Measurements from ENCODE around the gene ZNF154.
A peak's percentile ranks its signal among the peaks of the same experiment; 100 is the strongest.
"Not testable (repeated sequence)": the region's sequence is repeated elsewhere in the genome, so short reads cannot be mapped to it uniquely, and the experiment has no call there.

Gene ZNF154

GRCh38 chr19:57708641-57709361 lies at the start of gene ZNF154:
ZNF154 (minus strand) TSS chr19:57709204; CDS start chr19:57708971, 233 bp downstream.
- DNase-seq, result no peak

DNA sequence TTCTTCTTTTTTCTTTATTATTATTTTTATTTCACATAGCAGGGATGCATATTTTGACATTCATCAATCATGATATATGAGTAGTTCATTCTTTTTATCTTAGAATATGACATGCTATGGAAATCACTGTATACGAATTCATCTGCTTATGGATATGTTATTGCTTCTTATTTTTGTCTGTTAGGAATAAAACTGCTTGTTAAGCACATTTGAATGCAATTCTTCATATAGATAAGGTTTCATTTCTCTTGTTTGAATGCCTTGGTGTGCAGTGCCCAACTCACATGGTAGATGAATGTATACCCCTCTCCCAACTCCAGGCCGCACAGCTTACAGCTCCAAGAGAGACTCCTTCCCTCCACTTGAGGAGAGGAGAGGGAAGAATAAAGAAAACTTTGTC lies 48.9 kb upstream of the ZNF154 start:
- no peak for DNase-seq

GRCh38 chr19:57755031-57755430 lies 46.0 kb upstream of the ZNF154 start:
- no peak for DNase-seq

- no peak for DNase-seq
These were observed 45.2 kb upstream of the ZNF154 start for GRCh38 chr19:57754091-57754673.

GRCh38 chr19:57748029-57748428 lies 39.0 kb upstream of the ZNF154 start:
- DNase-seq, result no peak

DNA sequence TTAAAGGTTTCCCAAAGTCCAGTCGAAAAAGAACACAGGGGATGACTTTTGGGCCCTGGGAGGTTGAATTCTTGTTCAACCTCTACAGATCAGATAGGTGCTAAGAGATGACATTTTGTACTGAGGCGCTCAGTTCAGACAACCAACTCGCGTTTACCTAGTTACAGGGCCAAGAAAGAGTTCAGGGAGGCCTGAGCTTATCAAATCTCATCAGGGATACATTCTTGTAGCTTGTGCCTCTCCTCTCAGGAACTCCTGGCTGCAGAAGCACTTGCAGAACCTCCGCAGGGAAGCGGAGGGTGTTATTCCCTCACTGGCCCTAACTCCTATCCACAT lies 38.4 kb upstream of the ZNF154 start:
- no peak for DNase-seq

DNA sequence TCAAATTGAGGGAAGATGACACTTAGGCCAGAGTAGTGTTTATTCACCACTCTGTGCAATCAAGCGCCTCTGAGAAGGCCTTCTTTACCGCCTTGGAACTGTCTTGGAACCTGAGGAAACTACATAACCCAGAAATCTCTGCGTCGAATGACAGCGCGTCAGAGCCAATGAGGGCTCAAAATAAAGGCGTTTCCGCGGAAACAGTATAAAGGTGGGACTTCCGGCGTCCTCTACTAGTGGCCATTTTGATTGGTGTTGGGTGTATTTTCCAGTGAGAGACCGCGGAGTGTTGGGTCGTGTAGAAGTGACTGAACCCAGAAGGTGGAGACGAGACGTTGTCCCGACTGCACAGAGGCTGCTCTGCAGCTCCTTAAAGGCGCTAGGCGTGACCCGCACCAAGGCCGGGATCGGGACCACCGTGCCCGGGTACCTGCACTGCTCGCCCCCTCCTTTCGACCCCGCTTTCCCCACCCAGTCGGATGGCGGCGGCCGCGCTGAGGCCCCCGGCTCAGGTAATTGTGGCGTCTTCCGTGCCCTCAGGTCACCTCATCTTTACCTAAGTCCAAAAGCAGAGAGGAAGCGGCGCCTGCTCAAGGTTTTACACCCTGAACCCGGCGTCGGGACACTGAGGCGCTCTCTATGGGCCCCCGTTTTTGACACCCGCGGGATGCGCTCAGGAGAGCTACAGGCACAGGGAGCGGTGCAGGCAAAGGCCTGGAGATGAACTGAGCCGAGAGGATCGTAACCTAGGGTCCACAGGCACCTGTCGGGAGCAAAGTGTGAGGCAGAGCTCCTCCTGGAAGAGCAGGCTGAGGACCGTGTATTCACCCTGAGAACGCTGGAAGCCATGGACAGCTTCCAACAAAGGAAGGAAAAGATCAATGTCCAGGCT lies 37.8 kb upstream of the ZNF154 start, which contains the start of gene ZNF776:
Gene ZNF776, plus strand, starts transcription at position 236 of the 892 bp plus-strand sequence. Its CDS starts 244 bp downstream, at position 480.
- DNase-seq, result peak; percentile 90

DNA sequence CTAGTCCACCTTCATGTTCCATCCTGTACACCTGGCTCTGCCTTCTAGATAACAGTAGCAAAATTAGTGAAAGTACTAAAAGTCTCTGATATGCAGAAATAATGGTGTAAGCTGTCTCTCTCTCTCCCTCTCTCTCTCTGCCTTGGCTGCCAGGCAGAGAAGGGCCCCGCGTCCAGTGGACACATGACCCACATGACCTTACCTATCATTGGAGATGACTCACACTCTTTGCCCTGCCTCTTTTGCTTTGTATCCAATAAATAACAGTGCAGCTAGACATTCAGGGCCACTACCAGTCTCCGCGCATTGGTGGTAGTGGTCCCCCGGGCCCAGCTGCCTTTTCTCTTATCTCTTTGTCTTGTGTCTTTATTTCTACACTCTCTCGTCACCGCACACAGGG lies 29.8 kb upstream of the ZNF154 start:
- not testable (repeated sequence) for DNase-seq

- peak; percentile 45 for DNase-seq
These were observed 29.3 kb upstream of the ZNF154 start for GRCh38 chr19:57738320-57738719.

- no peak for DNase-seq
These were observed 11.9 kb upstream of the ZNF154 start for GRCh38 chr19:57720878-57721277.

GRCh38 chr19:57719901-57720519 lies 11.0 kb upstream of the ZNF154 start:
- no peak for DNase-seq

DNA sequence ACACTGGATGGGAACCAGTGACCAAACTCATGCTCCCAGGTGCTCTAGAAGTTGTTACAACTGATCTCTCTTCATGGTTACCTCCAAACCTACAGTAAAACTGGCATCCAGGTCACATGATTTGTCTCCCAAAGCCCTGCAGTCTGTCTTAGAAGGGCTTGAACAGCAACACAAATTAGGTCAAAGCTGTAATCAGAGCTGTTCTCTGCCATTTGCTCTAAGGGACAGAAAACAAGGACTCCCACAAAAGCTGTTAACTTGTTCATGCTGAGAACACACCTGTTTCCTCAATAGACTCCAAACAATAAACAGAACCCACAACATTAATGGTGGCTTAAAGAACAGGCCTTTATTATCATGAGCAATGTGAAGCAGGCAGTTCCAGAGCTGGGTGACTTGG lies 10.4 kb upstream of the ZNF154 start:
- DNase-seq, result no peak

DNA sequence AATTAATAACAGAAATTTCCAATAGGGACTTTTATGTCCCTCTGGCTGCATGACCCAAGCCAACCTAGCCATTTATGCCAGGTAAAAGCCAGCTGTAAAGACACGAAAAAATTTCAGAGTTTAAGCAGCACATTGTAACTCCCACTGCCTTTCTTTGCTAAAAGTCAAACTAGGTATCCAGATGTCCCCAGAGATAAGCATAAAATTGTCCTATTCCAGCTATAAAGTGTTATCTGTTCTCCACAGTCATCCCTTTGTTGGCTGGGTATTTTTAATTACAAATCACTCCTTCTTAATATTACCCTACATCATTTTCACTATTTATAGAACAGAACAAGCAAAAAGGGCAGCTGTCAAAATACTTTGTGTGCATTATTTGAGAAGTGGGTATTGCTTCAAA lies 3.2 kb upstream of the ZNF154 start:
- DNase-seq, result no peak

DNA sequence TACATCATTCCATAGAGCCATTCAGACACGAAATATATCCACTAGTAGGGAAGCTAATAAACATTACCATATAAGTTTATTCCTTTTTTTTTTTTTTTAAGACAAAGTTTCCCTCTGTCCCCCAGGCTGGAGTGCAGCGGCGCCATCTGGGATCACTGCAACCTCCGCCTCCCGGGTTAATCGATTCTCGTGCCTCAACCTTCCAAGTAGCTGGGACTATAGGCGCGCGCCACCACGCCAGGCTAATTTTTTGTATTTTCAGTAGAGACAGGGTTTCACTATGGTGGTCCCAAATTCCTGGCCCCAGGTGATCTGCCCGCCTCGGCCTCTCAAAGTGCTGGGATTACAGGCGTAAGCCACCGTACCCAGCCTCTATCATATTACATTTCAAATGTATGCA lies 612 bp upstream of the ZNF154 start:
- no peak for DNase-seq

DNA sequence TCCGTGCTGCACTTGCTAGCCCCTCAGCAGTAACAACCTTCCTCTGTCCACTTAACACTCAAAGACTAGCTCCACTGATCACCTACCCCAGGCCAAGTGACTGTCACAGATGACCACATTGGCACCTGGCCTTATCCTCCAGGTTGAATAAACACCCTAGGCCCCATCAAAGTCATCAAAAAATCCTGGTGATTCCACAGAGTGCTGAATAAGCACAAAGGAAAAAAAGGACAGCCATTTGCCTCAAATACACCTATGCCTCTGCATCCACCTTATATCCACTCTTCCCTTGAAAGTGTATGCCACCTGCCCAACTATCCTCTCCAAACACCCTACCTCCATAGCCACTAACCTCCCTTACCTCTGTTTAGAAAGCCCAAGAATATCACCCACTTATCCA lies 2.7 kb downstream of the ZNF154 start:
- DNase-seq, result no peak

- DNase-seq, result no peak
These were observed 7.4 kb downstream of the ZNF154 start for GRCh38 chr19:57701625-57702024.

DNA sequence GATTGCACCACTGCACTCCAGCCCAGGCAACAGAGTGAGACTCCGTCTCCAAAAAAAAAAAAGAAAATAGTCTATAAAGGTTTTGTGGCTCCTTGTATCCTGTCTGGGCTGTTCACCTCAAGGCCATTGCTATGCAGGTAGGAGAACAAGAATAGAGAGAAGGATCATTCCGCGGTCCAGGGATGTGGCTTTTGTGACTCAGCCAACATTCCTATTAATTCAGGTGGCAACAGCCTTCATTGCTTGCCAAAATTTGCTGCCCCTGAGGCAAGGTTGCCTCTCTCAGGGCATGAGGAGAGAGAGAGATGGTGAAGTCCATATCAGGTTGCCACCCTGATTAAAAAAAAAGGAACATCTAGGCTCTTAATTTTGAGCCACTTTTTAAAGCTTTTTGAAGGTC lies 19.3 kb downstream of the ZNF154 start:
- DNase-seq, result no peak

GRCh38 chr19:57688011-57688763 lies 20.8 kb downstream of the ZNF154 start:
- no peak for DNase-seq

DNA sequence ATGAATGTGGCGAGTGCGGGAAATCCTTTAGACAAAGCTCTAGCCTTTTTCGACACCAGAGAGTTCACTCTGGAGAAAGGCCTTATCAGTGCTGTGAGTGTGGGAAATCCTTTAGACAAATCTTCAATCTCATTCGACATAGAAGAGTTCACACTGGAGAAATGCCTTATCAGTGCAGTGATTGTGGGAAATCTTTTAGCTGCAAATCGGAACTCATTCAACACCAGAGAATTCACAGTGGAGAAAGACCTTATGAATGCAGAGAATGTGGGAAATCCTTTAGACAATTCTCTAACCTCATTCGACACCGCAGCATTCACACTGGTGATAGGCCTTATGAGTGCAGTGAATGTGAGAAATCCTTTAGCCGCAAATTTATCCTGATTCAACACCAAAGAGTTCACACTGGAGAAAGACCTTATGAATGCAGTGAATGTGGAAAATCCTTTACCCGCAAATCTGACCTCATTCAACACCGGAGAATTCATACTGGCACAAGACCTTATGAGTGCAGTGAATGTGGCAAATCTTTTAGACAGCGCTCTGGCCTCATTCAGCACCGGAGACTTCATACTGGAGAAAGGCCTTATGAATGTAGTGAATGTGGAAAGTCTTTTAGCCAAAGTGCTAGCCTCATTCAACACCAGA lies 21.5 kb downstream of the ZNF154 start:
- DNase-seq, result no peak

DNA sequence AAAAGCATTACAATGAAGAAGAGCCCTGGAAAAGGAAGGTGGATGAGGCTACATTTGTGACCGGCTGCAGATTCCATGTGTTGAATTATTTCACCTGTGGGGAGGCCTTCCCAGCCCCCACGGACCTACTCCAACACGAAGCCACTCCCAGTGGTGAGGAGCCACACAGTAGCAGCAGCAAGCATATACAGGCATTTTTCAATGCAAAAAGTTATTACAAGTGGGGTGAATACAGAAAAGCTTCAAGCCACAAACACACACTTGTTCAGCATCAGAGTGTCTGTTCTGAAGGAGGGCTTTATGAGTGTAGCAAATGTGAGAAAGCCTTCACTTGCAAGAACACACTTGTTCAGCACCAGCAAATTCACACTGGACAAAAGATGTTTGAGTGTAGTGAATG lies 22.3 kb downstream of the ZNF154 start:
- DNase-seq, result no peak

DNA sequence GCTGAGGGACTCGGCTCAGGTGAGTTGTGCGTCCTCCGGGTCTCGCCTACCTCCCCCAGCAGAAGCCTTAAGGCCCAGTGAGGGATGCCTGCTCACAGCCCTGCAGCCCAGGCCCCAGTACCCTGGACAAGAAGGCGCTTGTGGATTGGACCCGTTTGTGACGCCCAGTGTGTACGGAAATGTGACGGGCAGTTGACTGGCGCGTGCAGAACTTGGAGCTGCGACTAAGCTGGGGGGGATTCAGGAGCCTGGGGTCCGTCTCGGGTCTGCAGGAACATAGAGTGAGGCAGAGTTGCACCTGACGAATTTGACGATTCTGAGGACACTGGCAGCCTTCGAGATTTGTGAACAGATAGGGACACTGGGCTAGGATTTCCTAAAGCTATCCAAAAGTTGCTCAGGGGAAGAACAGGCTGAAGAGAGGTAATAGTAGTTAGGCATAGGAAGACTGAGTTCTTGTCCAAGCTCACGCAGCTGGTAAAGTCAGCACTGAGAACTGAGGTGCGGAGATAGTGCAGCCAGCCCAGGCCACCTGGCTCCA lies 26.7 kb downstream of the ZNF154 start:
- DNase-seq, result no peak

- no peak for DNase-seq
These were observed 33.1 kb downstream of the ZNF154 start for GRCh38 chr19:57675881-57676280.
